GM12864 (cell line): ENCODE results near the gene TBC1D22B.

Experiments used
- DNase-seq: peaks from one replicate; pipeline ENCODE4 v3.0.0-alpha.2; 2011; ENCODE audit warnings: low read depth
- H3K4me3 ChIP-seq: 2 replicates; pipeline ENCODE4 v1.5.1; 2011; ENCODE audit warnings: mild to moderate bottlenecking, low read depth, low read length, control low read depth
- TF ChIP-seq, protein P1 (sequence below): IDR thresholded peaks from 2 replicates; pipeline ENCODE4 v1.5.1; 2011; ENCODE audit warnings: low read depth, mild to moderate bottlenecking, moderate library complexity, low read length, control low read depth, inconsistent platforms; ENCODE audit errors: missing control alignments

TBC1D22B gene

DNA sequence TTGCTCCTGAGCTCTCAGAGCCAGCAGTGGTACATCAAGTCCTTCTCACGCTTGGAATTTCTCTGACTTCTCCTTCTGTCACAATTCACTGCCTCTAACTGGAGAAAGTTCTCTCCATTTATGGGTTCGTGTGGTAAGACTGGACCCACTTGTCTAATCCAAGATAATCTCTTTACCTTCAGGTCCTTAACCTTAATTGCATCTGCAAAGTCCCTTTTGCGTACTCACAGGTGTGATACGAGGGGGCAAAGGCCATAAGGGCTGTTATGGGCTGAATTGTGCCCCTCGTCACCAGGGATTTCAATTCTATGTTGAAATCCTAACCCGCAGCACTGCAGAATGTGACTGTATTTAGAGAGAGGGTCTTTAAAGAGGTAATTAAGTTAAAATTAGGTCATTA, 27.5 kb upstream of the TBC1D22B start:
- no peak overlapping the region for H3K4me3 ChIP-seq
- no peak for DNase-seq
- TF ChIP-seq, protein P1, sequence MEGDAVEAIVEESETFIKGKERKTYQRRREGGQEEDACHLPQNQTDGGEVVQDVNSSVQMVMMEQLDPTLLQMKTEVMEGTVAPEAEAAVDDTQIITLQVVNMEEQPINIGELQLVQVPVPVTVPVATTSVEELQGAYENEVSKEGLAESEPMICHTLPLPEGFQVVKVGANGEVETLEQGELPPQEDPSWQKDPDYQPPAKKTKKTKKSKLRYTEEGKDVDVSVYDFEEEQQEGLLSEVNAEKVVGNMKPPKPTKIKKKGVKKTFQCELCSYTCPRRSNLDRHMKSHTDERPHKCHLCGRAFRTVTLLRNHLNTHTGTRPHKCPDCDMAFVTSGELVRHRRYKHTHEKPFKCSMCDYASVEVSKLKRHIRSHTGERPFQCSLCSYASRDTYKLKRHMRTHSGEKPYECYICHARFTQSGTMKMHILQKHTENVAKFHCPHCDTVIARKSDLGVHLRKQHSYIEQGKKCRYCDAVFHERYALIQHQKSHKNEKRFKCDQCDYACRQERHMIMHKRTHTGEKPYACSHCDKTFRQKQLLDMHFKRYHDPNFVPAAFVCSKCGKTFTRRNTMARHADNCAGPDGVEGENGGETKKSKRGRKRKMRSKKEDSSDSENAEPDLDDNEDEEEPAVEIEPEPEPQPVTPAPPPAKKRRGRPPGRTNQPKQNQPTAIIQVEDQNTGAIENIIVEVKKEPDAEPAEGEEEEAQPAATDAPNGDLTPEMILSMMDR, result no peak

DNA sequence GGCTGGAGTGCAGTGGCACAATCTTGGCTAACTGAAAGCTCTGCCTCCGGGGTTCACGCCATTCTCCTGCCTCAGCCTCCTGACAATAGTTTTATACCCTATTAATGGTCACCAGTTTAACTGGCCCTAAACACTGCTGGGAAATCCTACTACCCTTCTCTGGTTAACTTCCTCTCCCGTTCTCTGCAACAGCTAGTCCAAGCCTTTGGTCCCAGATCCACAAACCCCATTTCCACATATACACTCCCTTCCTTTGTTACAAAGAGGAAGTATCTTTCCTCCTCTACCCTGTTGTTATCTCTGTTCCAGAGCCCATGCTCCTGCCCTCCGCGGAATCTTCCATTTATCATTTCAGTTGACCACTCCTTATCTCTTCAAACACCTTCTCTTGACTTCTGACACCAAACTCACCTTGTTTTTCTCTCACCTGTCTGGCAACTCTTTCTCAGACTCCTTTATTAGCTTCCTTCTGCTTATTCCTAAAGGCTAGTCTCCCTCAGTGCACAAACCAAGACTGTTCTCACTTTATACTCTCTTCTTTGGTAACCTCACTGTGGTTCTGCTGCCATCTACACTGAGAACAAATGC, 25.0 kb upstream of the TBC1D22B start:
- DNase-seq, result no peak
- TF ChIP-seq, protein P1, result no peak
- no peak overlapping the region for H3K4me3 ChIP-seq

DNA sequence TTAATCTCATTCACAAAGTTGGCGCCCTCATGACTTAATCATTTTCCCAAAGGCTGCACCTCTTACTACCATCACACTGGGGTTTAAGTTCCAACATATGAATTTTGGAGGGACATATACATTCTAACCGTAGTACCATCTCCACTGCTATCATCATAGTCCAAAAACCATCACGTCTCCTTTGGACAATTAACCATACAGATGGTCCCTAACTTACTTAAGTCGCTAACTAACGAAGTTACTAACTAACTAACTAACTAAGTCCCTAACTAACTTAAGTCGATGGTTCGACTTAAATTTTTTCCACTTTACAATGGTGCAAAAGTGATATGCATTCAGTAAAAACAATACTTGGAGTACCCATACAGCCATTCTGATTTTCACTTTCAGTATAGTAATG, 24.0 kb upstream of the TBC1D22B start:
- TF ChIP-seq, protein P1, result no peak
- DNase-seq, result no peak
- H3K4me3 ChIP-seq, result no peak overlapping the region

DNA sequence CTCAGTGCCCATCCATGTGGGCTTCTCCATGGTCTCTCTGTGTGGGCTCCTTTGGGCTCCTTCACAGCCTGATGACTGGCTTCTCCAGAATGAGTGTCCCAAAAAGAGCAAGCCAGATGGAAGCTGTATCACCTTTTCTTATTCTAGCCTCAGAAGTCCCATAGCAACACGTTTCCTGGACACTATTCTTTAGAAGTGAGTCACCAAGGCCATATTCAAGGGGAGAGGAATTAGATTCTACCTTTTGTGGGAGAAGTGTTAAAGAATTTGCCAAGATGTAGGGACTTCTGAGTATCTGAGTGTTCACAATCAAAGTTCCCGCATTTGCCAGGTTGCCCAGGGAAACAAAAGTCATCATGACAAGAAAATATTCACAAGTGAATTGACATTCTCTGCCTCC, 20.7 kb upstream of the TBC1D22B start:
- no peak overlapping the region for H3K4me3 ChIP-seq
- TF ChIP-seq, protein P1, result no peak
- no peak for DNase-seq

DNA sequence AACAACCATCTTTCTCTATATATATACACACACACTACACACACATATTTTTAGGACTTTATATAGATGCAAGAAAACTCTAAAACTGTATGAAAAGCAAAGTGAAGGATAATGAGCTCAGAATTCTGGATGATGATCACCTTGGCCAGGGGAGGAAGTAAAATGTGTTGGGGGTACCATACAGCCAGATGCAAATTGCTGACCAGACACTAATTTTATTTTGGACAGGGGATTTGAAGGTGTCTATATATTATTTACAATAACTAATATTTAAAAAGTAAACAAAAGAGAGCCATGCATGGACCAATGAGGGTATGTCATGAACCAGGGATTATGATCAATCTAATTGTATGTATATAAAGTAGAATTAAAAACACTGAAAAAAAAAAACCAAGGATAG, 19.8 kb upstream of the TBC1D22B start:
- DNase-seq, result no peak
- TF ChIP-seq, protein P1, result no peak
- no peak overlapping the region for H3K4me3 ChIP-seq

DNA sequence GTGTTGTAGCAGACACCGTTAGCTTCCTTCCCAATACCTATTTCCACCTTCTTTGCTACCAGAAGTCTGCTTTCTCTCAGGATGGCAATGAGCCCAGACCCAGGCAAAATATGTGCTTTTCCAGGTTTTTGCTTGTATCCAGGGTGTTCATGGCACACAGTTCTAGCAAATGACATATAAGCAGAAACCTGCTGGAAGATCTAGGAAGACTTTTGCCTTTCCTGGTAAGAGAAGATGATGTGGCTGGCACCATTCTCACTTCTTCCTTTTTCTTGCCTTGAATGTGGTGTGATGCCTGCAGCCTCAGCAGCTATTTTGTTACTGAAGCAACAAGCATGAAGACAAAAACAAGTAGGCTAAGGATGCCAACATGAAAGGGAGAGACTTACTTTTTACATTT, 19.2 kb upstream of the TBC1D22B start:
- no peak overlapping the region for H3K4me3 ChIP-seq
- TF ChIP-seq, protein P1, result no peak
- DNase-seq, result no peak

DNA sequence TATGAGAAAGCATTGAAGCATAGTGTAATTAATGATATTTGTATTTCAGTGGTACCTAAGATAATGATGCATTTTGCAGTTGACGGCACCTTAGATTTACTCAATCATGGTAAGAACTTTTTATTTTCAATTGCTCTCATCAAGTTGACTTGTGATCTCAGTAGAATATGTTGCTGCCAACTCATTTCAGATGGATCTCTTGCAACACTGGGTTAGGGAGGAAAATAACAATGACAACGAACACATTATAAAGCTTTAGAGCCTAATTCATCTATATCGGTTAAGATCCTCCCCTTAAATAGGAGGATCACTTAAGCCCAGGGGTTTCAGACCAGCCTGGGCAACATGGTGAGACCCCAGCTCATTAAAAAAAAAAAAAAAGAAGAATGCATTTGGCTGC, 18.0 kb upstream of the TBC1D22B start:
- no peak for DNase-seq

More for the DNA sequence above, 18.0 kb upstream of the TBC1D22B start:
- TF ChIP-seq, protein P1, result no peak
- H3K4me3 ChIP-seq, result no peak overlapping the region
